Measurements from ENCODE around the gene PRMT6.
"Not testable (repeated sequence)": the region's sequence is repeated elsewhere in the genome, so short reads cannot be mapped to it uniquely, and the experiment has no call there.

PRMT6 gene

GRCh38 chr1:107079249-107079648 lies 22.8 kb downstream of the PRMT6 start:
- Histone ChIP-seq H3K27ac (no peak overlapping the region), H3K9me3 (ENCODE audit: severe bottlenecking) (peaks cover 2% of the 10 kb centered on the region), H3K4me3 (ENCODE audit: low read depth, low read length) (no peak overlapping the region), H3K36me3 (no peaks in the 10 kb centered on the region), H3K27me3 (ENCODE audit: insufficient read depth, low read depth, severe bottlenecking) (no peaks in the 10 kb centered on the region)
- no peak for TF ChIP-seq CTCF (IDR thresholded peaks at IDR 0.05; ENCODE audit: low read depth, low read length)
- DNase-seq, result no peak

- H3K36me3 ChIP-seq, result no peaks in the 10 kb centered on the region
- H3K4me3 ChIP-seq (ENCODE audit: low read depth, low read length), result no peak overlapping the region
- TF ChIP-seq CTCF (IDR thresholded peaks at IDR 0.05; ENCODE audit: low read depth, low read length), result no peak
- DNase-seq, result no peak
- H3K27ac ChIP-seq, result no peak overlapping the region
- no peaks in the 10 kb centered on the region for H3K27me3 ChIP-seq (ENCODE audit: insufficient read depth, low read depth, severe bottlenecking)
- H3K9me3 ChIP-seq (ENCODE audit: severe bottlenecking), result peaks cover 2% of the 10 kb centered on the region
These were observed 24.6 kb downstream of the PRMT6 start for GRCh38 chr1:107081102-107081501.

GRCh38 chr1:107091418-107091817 lies 34.9 kb downstream of the PRMT6 start:
- no peak overlapping the region for H3K4me3 ChIP-seq (ENCODE audit: low read depth, low read length)
- H3K27me3 ChIP-seq (ENCODE audit: insufficient read depth, low read depth, severe bottlenecking), result no peaks in the 10 kb centered on the region
- no peak for TF ChIP-seq CTCF (IDR thresholded peaks at IDR 0.05; ENCODE audit: low read depth, low read length)
- H3K9me3 ChIP-seq (ENCODE audit: severe bottlenecking), result no peaks in the 10 kb centered on the region
- no peaks in the 10 kb centered on the region for H3K36me3 ChIP-seq
- no peak for DNase-seq
- H3K27ac ChIP-seq, result no peak overlapping the region

GRCh38 chr1:107093395-107093794 lies 36.9 kb downstream of the PRMT6 start:
- DNase-seq; H3K9me3 ChIP-seq (ENCODE audit: severe bottlenecking); H3K4me3 ChIP-seq (ENCODE audit: low read depth, low read length); H3K27me3 ChIP-seq (ENCODE audit: insufficient read depth, low read depth, severe bottlenecking); H3K27ac ChIP-seq; H3K36me3 ChIP-seq: not testable (repeated sequence)

- H3K4me3 ChIP-seq (ENCODE audit: low read depth, low read length), result no peak overlapping the region
- H3K27me3 ChIP-seq (ENCODE audit: insufficient read depth, low read depth, severe bottlenecking), result no peaks in the 10 kb centered on the region
- H3K36me3 ChIP-seq, result no peaks in the 10 kb centered on the region
- no peaks in the 10 kb centered on the region for H3K9me3 ChIP-seq (ENCODE audit: severe bottlenecking)
- no peak for TF ChIP-seq CTCF (IDR thresholded peaks at IDR 0.05; ENCODE audit: low read depth, low read length)
- no peak overlapping the region for H3K27ac ChIP-seq
- no peak for DNase-seq
These were observed 39.2 kb downstream of the PRMT6 start for GRCh38 chr1:107095647-107096046.

GRCh38 chr1:107096690-107097089 lies 40.2 kb downstream of the PRMT6 start:
- Histone ChIP-seq H3K9me3 (ENCODE audit: severe bottlenecking) (no peaks in the 10 kb centered on the region), H3K36me3 (no peaks in the 10 kb centered on the region), H3K4me3 (ENCODE audit: low read depth, low read length) (no peak overlapping the region), H3K27ac (no peak overlapping the region), H3K27me3 (ENCODE audit: insufficient read depth, low read depth, severe bottlenecking) (no peaks in the 10 kb centered on the region)
- no peak for TF ChIP-seq CTCF (IDR thresholded peaks at IDR 0.05; ENCODE audit: low read depth, low read length)
- no peak for DNase-seq

All from WERI-Rb-1 (cell line).